ENCODE results near the gene MTMR3. TPM values are rescaled to one million over a fixed set of nuclear protein-coding genes. Genes with fewer than 3 reads are reported as not detected.

MTMR3 gene
- total RNA-seq, 1 experiment from 2014 or later: 27.0 TPM

DNA sequence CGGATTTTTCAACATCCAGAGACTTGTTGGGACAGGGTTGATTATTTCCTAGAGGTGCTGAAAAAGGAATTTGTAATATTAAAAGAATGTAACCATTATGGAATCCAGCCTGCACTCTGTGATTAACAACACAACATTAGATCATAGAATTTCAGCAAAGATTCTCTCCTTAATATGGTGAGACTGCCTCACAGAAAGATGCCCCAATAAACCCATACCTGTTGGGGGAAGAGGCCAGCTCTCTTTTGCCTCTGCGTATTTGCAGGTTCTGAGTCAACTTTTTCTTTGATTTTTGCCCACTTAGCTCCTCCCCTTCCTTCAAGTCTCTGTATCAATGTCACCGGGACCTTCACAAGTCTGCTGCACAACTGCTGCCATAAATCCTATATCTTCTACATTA is 12.4 kb upstream of the MTMR3 start:
- no peak overlapping the region for H3K27ac ChIP-seq (ENCODE audit: low read depth, low read length)

More for the DNA sequence above, 12.4 kb upstream of the MTMR3 start:
- Histone ChIP-seq H3K4me1 (ENCODE audit: control insufficient read depth in 1 of 2, insufficient read depth in 2 of 2, low read length in 2 of 2) (0 out of 4 replicates have a peak, but pooled peaks cover 0 to 3% of the 10 kb centered on the region in 2 experiments), H3K36me3 (ENCODE audit: control insufficient read depth in 1 of 2, insufficient read depth in 2 of 2, low read length in 2 of 2) (no peaks in the 10 kb centered on the region), H3K27me3 (ENCODE audit: insufficient read depth, low read length) (no peaks in the 10 kb centered on the region), H4K20me1 (ENCODE audit: insufficient read depth) (no peaks in the 10 kb centered on the region), H3K9me2 (ENCODE audit: insufficient read depth) (no peaks in the 10 kb centered on the region), H3K79me2 (ENCODE audit: insufficient read depth, low read length) (no peaks in the 10 kb centered on the region), H3K4me3 (replicated peaks in 1 of 2; ENCODE audit: low read depth in 1 of 2, low read length in 2 of 2) (no peak overlapping the region), H3K9me3 (ENCODE audit: control insufficient read depth in 1 of 2, insufficient read depth in 1 of 2, low read depth in 1 of 2, low read length in 2 of 2) (no peaks in the 10 kb centered on the region), H3K9ac (ENCODE audit: low read length) (no peak overlapping the region), H3K4me2 (ENCODE audit: low read length) (no peak overlapping the region), H2AFZ (ENCODE audit: low read depth, low read length, poor library complexity, severe bottlenecking) (no peak overlapping the region)
- CTCF ChIA-PET: no interaction called here
- intact Hi-C loops (cut with micrococcal nuclease): no loop called here
- RAD21 ChIA-PET (ENCODE audit: low non-redundant PET in 1 of 2, low total read pairs in 2 of 2, uncharacterized antibody in 2 of 2, unreplicated experiment in 2 of 2): no interaction called here
- POLR2A ChIA-PET: no interaction called here
- no peak for TF ChIP-seq FOSL1 (IDR thresholded peaks at IDR 0.05; ENCODE audit: low read depth)
- TF ChIP-seq, protein P1, sequence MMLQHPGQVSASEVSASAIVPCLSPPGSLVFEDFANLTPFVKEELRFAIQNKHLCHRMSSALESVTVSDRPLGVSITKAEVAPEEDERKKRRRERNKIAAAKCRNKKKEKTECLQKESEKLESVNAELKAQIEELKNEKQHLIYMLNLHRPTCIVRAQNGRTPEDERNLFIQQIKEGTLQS (IDR thresholded peaks at IDR 0.05): no peak
- no peak for TF ChIP-seq SIN3A (IDR thresholded peaks at IDR 0.05; ENCODE audit: low read depth)
- TF ChIP-seq, protein P2, sequence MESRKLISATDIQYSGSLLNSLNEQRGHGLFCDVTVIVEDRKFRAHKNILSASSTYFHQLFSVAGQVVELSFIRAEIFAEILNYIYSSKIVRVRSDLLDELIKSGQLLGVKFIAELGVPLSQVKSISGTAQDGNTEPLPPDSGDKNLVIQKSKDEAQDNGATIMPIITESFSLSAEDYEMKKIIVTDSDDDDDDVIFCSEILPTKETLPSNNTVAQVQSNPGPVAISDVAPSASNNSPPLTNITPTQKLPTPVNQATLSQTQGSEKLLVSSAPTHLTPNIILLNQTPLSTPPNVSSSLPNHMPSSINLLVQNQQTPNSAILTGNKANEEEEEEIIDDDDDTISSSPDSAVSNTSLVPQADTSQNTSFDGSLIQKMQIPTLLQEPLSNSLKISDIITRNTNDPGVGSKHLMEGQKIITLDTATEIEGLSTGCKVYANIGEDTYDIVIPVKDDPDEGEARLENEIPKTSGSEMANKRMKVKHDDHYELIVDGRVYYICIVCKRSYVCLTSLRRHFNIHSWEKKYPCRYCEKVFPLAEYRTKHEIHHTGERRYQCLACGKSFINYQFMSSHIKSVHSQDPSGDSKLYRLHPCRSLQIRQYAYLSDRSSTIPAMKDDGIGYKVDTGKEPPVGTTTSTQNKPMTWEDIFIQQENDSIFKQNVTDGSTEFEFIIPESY (IDR thresholded peaks at IDR 0.05; ENCODE audit: extremely low read depth, insufficient replicate concordance, low read length): no peak
- TF ChIP-seq POLR2AphosphoS5 (IDR thresholded peaks at IDR 0.05; ENCODE audit: low read depth, low read length): no peak
- no peak for TF ChIP-seq CEBPB (IDR thresholded peaks at IDR 0.05; ENCODE audit: low read depth)
- no peak for TF ChIP-seq EZH2phosphoT487 (IDR thresholded peaks at IDR 0.05; ENCODE audit: borderline replicate concordance)
- TF ChIP-seq, protein P3, sequence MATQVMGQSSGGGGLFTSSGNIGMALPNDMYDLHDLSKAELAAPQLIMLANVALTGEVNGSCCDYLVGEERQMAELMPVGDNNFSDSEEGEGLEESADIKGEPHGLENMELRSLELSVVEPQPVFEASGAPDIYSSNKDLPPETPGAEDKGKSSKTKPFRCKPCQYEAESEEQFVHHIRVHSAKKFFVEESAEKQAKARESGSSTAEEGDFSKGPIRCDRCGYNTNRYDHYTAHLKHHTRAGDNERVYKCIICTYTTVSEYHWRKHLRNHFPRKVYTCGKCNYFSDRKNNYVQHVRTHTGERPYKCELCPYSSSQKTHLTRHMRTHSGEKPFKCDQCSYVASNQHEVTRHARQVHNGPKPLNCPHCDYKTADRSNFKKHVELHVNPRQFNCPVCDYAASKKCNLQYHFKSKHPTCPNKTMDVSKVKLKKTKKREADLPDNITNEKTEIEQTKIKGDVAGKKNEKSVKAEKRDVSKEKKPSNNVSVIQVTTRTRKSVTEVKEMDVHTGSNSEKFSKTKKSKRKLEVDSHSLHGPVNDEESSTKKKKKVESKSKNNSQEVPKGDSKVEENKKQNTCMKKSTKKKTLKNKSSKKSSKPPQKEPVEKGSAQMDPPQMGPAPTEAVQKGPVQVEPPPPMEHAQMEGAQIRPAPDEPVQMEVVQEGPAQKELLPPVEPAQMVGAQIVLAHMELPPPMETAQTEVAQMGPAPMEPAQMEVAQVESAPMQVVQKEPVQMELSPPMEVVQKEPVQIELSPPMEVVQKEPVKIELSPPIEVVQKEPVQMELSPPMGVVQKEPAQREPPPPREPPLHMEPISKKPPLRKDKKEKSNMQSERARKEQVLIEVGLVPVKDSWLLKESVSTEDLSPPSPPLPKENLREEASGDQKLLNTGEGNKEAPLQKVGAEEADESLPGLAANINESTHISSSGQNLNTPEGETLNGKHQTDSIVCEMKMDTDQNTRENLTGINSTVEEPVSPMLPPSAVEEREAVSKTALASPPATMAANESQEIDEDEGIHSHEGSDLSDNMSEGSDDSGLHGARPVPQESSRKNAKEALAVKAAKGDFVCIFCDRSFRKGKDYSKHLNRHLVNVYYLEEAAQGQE (IDR thresholded peaks at IDR 0.05; ENCODE audit: low read depth): no peak
- no peak for TF ChIP-seq ZFX (IDR thresholded peaks at IDR 0.05)
- TF ChIP-seq EGR1 (IDR thresholded peaks at IDR 0.05; ENCODE audit: low read depth): no peak
- no peak for TF ChIP-seq SP1 (IDR thresholded peaks at IDR 0.05; ENCODE audit: low read depth)
- TF ChIP-seq SRF (IDR thresholded peaks at IDR 0.05; ENCODE audit: low read depth): no peak
- TF ChIP-seq RAD21 (IDR thresholded peaks at IDR 0.05; ENCODE audit: low read depth): no peak
- TF ChIP-seq TCF7L2 (IDR thresholded peaks at IDR 0.05; ENCODE audit: borderline replicate concordance, extremely low read depth, insufficient read depth, insufficient read length): no peak
- no peak for TF ChIP-seq POLR2A (IDR thresholded peaks at IDR 0.05; ENCODE audit: borderline replicate concordance, extremely low read depth, insufficient read depth, insufficient read length)
- TF ChIP-seq JUND (IDR thresholded peaks at IDR 0.05): no peak
- no peak for TF ChIP-seq ELF1 (IDR thresholded peaks at IDR 0.05; ENCODE audit: borderline replicate concordance, low read depth)
- no peak for TF ChIP-seq YY1 (IDR thresholded peaks at IDR 0.05; ENCODE audit: extremely low read depth, insufficient replicate concordance, low read depth, low read length)
- TF ChIP-seq, protein P4, sequence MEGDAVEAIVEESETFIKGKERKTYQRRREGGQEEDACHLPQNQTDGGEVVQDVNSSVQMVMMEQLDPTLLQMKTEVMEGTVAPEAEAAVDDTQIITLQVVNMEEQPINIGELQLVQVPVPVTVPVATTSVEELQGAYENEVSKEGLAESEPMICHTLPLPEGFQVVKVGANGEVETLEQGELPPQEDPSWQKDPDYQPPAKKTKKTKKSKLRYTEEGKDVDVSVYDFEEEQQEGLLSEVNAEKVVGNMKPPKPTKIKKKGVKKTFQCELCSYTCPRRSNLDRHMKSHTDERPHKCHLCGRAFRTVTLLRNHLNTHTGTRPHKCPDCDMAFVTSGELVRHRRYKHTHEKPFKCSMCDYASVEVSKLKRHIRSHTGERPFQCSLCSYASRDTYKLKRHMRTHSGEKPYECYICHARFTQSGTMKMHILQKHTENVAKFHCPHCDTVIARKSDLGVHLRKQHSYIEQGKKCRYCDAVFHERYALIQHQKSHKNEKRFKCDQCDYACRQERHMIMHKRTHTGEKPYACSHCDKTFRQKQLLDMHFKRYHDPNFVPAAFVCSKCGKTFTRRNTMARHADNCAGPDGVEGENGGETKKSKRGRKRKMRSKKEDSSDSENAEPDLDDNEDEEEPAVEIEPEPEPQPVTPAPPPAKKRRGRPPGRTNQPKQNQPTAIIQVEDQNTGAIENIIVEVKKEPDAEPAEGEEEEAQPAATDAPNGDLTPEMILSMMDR (IDR thresholded peaks at IDR 0.05 in 2 of 3, conservative IDR thresholded peaks at IDR 0.05 in 1 of 3; ENCODE audit: borderline replicate concordance in 1 of 3, insufficient read depth in 1 of 3, low read depth in 2 of 3, low read length in 2 of 3): no peak
- no peak for TF ChIP-seq EZH2 (IDR thresholded peaks at IDR 0.05)
- ATAC-seq: no peak
- BruUV-seq (replicated peaks): no TSS peak
- DNase-seq (ENCODE audit: low read depth, low spot score): no peak

All from HCT116 (cell line).